ENCODE results near the gene KRTAP10-10.
"Not testable (repeated sequence)": the region's sequence is repeated elsewhere in the genome, so short reads cannot be mapped to it uniquely, and the experiment has no call there.

Gene KRTAP10-10

DNA sequence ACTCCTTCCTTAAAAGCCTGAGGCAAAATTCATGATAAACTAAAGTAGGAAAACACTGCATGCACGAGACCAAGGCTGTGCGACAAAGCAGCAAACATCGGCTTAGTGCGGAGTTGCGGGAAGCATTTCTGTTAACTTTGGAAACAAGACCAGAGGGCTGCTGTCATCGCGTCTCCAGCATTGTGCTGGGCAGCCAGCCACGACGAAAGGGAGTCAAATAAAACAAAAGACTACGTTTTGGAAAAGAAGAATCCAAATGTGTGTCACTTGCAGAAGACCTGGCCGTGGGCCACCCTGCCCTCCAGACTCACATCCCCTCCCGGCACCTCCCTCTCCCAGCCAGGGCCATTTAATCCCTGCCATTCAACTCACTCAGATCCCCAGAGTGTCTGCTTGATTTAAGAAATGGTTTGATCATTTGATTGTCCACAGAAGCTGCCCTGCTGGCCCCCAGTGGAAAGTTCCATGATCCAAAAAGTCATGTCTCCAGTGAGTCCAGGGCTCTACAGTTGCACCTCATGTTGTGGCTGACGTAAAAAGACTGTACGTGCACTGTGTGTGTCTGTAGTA lies 6.7 kb downstream of the KRTAP10-10 start:
- no peak for DNase-seq (ENCODE audit: low read depth, low spot score)
- CTCF ChIA-PET: no interaction called here

DNA sequence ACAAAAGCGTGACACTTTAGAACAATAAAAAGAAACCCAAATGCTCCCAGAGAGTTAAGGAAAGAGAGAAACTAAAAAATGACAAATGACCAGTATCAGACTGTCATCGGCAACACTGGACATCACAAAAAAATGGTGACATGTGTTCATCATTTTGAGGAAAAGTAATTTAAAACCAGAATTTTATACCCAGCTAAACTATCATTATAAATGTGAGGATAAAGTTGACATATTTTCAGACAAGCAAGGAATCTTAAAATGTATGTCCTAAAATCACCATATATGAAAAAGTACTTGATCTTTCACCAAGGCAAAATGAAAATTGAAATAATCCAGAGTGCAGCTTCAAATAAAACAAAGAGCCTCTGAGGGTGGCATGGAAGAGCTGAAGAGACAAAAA lies 7.7 kb downstream of the KRTAP10-10 start:
- DNase-seq (ENCODE audit: low read depth, low spot score): no peak
- ChIA-PET CTCF (interaction anchor here (0.9 kb wide), 1 partner anchor 11 kb away, joined by 3 read pairs; no protein-coding TSS in a partner anchor), POLR2A (no interaction called here)
- no peak overlapping the region for H3K4me3 ChIP-seq (ENCODE audit: low read depth, low read length)
- TF ChIP-seq, protein P1, sequence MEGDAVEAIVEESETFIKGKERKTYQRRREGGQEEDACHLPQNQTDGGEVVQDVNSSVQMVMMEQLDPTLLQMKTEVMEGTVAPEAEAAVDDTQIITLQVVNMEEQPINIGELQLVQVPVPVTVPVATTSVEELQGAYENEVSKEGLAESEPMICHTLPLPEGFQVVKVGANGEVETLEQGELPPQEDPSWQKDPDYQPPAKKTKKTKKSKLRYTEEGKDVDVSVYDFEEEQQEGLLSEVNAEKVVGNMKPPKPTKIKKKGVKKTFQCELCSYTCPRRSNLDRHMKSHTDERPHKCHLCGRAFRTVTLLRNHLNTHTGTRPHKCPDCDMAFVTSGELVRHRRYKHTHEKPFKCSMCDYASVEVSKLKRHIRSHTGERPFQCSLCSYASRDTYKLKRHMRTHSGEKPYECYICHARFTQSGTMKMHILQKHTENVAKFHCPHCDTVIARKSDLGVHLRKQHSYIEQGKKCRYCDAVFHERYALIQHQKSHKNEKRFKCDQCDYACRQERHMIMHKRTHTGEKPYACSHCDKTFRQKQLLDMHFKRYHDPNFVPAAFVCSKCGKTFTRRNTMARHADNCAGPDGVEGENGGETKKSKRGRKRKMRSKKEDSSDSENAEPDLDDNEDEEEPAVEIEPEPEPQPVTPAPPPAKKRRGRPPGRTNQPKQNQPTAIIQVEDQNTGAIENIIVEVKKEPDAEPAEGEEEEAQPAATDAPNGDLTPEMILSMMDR (IDR thresholded peaks at IDR 0.05; ENCODE audit: insufficient read depth, low read length, missing control alignments): no peak

More for the DNA sequence above, 6.7 kb downstream of the KRTAP10-10 start:
- TF ChIP-seq, protein P1 (IDR thresholded peaks at IDR 0.05; ENCODE audit: insufficient read depth, low read length, missing control alignments): no peak
- no peak overlapping the region for H3K4me3 ChIP-seq (ENCODE audit: low read depth, low read length)
- POLR2A ChIA-PET: no interaction called here

DNA sequence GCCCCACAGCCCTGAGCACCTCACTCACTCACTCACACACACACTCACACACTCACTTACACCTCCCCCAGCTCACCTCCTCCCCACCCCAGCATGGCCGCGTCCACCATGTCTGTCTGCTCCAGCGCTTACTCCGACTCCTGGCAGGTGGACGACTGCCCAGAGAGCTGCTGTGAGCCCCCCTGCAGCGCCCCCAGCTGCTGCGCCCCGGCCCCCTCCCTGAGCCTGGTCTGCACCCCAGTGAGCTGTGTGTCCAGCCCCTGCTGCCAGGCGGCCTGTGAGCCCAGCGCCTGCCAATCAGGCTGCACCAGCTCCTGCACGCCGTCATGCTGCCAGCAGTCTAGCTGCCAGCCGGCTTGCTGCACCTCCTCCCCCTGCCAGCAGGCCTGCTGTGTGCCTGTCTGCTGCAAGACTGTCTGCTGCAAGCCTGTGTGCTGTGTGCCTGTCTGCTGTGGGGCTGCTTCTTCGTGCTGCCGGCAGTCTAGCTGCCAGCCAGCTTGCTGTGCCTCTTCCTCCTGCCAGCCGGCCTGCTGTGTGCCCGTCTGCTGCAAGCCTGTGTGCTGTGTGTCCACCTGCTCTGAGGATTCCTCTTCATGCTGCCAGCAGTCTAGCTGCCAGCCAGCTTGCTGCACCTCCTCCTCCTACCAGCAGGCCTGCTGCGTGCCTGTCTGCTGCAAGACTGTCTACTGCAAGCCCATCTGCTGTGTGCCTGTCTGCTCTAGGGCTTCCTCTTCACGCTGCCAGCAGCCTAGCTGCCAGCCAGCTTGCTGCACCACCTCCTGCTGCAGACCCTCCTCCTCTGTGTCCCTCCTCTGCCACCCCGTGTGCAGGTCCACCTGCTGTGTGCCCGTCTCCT lies 9.4 kb downstream of the KRTAP10-10 start, which contains the start of gene KRTAP10-11:
TSS of gene KRTAP10-11 (plus strand) at position 49 of the 856 bp plus-strand sequence. CDS start at position 94, 45 bp downstream.
- CTCF ChIA-PET; DNase-seq (ENCODE audit: low read depth, low spot score); H3K4me3 ChIP-seq (ENCODE audit: low read depth, low read length); POLR2A ChIA-PET: not testable (repeated sequence)

DNA sequence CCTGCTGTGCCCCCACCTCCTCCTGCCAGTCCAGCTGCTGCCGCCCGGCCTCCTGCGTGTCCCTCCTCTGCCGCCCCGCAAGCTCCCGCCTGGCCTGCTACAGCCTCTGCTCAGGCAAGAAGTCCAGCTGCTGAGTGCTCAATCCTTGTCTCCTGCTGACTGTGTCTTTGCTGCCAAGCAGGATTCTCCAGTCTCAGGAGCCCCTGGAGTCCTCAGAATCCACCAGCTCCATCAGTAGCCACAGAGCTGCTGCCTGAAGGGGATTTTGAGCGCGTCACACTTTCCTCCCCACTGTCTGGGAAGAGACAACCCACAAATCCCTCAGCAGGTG lies 10.0 kb downstream of the KRTAP10-10 start:
- TF ChIP-seq, protein P1 (IDR thresholded peaks at IDR 0.05; ENCODE audit: insufficient read depth, low read length, missing control alignments): no peak
- ChIA-PET POLR2A (no interaction called here), CTCF (no interaction called here)
- H3K4me3 ChIP-seq (ENCODE audit: low read depth, low read length): no peak overlapping the region
- DNase-seq (ENCODE audit: low read depth, low spot score): no peak

DNA sequence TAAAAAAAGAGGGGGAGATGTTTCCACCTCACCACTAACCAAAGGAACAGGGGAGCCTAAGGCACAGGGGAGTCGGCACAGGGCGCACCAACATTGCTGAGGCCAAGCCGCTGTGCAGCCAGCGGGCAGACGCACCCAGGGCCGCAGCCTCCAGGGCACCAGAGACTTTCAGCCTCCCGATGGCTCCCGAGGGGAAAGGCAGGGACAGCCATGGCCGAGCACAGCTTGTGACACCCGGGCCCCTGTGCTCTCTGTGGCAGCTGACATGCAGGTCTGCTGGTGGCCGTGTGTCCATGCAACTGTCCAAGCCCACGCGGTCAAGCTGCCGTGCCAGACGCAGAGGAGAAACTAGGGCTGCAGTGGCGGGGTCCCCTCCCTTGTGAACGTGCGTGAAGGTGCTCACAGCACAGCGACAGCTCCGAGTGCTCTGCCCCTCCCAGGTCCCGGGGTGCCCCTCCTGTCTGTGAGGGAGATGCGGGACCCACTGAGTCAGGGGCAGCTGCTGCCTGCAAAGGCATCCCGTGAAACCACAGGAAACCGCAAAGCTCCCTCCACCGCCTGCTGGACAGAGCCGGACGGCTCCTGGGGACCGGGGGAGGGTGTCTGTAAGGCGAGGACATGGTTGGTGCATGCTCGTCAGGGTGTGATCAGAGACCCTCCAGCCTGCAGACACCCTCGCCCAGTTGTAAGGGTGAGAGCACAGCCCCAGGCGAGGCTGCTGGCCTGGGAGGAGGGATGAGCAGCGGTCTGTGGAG lies 11.6 kb downstream of the KRTAP10-10 start:
- no peak for DNase-seq (ENCODE audit: low read depth, low spot score)
- H3K4me3 ChIP-seq (ENCODE audit: low read depth, low read length): no peak overlapping the region
- POLR2A ChIA-PET: no interaction called here
- CTCF ChIA-PET: no interaction called here
- TF ChIP-seq, protein P1 (IDR thresholded peaks at IDR 0.05; ENCODE audit: insufficient read depth, low read length, missing control alignments): no peak

DNA sequence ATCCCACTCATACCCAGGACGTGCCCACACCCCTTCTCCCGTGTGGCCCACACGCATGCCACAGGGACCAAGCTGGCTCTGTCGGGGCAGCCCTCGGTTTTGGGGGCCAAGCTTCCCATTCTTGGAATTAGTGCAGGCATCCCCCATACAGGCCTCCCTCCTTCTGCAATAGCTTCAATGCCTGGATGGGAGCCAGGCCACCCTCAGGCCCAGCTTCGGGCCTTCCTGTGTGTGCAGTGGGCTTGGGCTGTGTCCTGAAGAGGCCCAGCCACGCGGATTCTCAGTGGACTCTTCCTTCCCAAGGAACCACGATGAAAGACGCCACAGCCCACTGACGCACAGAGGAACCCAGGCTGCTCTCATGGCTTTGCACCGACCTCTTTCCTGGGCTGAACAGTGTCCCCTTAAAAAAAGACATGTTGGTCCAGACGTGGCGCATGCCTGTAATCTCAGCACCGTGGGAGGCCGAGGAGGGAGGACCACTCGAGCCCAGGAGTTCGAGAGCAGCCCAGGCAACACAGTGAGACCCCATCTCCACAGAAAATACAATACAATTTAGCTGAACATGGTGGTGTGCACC lies 12.5 kb downstream of the KRTAP10-10 start:
- TF ChIP-seq, protein P1 (IDR thresholded peaks at IDR 0.05; ENCODE audit: insufficient read depth, low read length, missing control alignments): no peak
- H3K4me3 ChIP-seq (ENCODE audit: low read depth, low read length): no peak overlapping the region
- no peak for DNase-seq (ENCODE audit: low read depth, low spot score)
- CTCF ChIA-PET: no interaction called here
- POLR2A ChIA-PET: no interaction called here
